ENCODE measurements around the gene MYH2.
"Not testable (repeated sequence)": the region's sequence is repeated elsewhere in the genome, so short reads cannot be mapped to it uniquely, and the experiment has no call there.

The MYH2 gene

DNA sequence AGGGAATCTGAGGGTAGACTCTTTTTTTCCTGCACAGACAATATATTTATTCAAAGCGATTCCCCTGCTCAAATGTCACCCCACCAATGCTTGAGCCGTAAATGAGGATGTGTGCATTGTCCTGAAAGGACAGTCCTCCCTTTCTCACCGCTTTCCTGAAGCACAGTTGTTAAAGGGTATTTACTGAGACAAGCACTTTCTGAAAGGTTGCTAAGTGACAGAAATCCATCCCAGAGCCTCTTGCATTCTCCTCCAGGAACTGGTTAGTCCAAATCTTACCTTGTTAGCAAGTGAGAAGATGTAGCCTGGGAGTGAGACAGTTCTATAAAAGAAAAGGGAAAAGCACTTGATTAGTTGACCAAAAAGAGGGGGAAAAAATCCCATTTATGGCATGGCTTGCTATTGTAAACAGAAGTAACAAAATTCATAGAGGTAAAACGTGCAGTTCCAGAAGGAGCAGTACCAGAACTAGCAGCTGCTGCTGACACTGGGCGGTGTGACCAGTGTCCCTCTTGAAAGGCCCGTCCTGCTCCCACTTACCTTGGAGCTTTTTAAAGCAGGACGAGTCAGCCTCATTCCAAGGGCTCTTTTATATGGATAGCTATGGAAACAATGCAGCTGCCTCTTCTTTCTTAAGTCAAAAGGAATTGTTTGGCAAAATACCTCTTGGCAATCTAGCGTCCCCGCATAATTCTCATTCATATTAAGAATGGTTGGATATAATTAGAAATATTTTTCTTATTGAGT is at the start of gene MYH2:
MYH2 (minus strand) TSS at position 563 of the 747 bp plus-strand sequence. CDS start 1,738 bp downstream, outside the sequence.
- no peak for DNase-seq

DNA sequence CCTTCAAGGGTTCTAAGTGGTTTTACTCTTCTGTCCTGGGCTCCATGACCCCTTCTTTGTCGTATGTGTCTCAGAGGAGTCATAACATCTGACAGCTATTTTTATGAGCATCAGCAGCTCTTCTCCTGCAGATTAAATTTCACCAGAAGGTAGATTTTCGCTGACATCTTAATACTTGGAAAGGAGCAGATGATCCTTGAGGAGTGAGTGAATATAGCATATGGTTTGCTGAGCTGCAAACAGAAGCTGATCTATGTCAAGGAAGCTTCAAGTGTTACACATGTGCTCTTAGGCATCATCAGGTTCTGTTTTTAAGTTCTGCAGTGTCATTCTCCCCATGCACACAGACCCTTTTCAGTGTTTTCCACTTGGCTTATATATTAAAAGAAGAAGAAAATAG is 49.2 kb upstream of the MYH2 start:
- DNase-seq, result no peak

DNA sequence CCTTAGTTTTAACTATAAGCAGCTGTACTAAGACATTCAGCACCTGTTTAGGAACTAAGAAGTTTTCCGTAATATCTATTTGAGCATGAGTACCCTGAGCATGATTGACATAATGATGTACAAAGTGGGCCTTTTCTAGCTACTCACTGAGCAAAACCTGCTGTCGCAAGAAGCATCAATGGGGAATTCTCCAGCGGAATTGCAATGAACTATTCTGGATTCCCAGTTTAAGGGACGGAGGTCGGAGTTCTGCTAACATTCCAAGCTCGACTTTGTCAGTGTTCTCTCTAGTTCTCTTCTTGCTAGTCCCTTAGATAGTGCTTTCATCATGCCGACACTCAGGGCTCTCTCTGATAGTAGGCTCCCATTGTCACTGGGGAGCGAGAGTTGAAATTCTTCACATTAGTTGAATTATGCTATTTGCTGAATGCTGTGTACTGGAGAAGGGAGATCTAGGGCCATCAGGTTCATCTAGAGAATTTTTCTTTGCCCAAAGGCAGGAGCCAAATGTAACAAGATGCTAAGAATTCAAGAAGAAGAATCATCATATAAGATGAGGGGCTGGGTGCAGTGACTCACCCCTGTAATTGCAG is 40.2 kb upstream of the MYH2 start:
- DNase-seq, result no peak

DNA sequence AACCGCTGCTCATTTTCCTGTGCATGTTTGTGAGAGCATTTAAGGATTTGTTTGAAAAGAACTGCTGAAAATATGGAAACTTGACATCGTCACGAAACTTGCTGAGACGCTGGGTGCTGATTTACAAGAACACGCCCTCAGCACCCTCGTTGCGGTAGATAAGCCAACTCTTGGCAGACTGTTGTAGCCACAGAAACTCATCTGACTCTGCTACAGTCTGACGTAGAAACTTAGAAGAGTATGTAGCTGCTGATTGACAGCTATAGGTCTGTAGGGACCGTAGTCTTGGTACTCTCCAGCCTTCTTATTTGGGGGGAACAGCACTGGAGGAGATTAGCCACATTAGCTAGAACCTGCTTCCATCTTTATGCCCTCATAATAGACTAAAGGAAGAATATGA is 36.1 kb upstream of the MYH2 start:
- no peak for DNase-seq

DNA sequence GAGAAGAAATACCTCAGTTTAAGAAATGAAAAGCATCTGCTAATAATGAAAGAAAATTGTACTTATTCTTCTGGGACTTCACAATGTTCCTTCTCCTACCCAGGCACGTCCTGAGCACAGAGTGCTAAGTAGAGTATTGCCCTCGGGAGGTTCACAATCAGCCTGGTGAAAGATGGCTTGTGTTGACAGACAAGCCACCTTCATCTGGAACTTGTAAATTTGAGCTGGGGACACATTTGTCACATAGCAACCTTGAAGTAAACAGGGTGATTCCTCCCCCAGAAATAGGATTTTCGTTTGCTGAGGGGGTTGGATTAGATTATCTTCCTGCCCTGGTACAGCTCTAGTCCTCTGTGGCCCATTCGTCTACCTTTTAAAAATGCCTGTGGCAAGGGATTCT is 34.4 kb upstream of the MYH2 start:
- no peak for DNase-seq

DNA sequence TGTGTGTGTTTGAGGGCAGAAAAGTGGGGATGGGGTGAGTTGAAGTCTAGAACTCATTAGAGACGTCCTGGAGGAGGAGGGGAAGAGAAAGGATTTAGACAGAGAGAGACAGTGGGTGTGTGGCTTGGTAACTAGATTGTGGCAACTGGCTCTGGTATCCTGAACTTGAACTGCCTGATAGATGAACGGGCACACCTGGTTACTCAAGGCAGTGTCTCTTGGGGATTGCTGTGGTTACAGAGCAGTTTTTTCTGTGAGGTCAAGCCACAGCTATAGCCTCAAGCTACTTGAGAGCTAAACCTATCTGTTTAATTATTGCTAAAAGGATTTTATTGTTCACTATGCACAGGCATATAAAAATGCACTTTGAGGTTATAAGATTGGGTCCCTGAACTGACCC is 29.8 kb upstream of the MYH2 start:
- DNase-seq, result no peak

DNA sequence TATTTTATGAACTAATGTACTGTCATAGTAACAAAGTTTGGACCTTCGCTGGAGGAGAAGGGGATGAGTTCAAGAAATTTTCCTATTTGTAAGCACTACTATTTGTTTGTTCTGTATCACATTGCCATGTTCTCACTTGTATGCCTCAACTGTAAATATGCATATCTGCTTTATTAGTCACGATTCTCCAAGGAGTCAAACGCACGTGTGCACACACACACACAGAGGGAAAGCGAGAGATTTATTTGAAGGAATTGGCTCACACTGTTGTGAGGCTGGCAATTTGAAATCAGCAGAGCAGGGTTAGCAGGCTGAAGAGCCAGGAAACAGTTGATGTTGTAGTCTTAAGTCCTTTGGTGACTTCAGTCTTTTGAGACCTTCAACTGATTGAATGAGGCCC is 24.9 kb upstream of the MYH2 start:
- DNase-seq, result no peak

DNA sequence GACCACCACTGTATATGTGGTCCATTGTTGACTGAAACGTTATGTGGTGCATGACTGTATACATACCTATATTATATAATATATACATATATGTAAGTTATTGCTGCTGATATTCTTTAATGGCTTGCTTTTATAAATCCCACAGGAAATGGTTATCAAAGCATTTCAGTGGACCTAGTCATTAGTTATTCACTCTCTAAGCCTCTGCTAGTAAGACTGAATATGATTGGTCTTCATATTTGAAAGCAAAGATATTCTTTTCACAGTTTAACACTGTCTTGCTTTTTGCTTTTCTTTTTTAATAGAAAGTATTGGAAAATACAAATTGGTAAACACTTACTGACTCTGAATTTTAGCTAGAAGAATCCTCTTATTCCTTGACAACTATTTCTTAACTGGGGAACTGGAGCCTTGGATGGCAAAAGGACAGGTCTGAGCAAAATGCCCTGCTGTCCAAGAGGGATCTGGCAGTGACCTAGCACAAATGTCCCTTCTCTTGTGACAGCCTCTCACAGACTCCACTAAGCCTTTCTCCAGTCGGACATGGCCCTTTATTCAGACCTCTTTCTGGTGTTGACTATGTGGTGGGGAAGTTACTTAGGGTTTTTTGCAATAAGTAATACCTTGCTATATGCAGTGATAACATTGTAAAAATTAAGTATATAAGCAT is 14.7 kb upstream of the MYH2 start:
- DNase-seq, result no peak

DNA sequence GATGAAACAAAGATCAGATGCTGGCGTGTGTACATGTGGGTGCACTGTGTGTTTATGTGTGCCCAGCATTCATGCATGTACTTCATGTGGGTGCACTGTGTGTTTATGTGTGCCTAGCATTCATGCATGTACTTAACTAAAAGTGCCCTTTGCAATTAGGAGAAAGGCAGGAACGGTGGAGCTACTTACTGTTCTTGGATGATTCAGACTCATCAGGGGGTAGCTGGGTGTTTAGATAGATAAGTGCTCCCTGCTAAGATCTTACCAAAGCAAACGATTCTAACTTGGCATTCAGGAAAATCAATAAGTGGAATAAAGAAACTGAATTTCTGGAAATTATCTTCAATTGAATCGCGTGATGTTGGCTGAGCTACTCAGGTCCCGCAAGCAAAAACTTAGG is 8.6 kb upstream of the MYH2 start:
- DNase-seq, result no peak

DNA sequence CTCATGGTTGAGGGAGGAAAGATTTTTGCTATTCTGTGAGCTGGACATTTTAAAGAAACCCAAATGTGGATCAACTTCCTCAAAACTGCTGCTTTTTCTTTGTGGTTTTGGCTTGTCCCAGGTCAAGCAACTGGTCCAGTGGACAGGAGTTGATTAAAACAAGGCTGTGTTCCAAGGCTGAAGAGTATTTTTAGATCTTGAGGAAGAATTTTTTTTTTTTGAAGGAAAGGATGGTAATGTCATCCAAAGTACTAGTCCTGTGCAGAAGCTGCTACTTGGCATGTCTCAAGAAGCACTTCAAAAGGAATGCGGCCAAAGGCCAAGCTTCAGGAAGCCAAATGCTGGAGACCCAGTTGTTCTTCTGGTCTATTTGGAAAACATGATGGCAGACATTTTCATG is 8.0 kb upstream of the MYH2 start:
- no peak for DNase-seq

DNA sequence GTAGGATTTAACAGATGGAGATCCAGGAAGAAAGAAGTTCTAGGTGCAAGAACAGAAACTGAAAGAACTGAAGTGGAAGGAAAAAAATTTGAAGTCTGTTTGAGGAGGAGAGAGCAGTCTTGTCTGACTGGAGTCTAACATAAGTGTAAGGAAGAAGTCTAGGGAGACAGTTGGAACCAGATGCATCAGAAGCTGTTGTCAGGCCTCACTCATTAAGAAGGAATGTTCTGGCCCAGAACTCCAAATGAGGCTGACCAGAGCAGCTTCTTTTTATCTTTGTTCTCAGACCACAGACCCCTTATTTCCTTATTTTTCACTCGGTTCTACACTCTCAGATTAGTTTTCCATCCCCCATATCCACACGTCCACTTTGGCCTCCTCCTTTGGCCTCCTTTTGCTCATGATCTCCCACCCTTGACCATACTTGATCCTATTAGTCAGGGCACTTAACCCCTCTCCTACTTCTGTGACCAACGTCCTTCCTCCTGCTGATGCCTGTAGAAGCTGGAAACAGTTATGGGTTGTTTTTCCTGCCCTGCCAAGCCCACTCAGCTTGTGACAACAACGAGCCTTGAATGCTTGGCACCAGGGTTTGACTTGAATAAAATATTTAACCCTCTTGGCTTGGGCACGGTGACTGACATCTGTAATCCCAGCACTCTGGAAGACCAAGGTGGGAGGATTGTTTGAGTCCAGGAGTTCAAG is 7.0 kb upstream of the MYH2 start:
- no peak for DNase-seq

DNA sequence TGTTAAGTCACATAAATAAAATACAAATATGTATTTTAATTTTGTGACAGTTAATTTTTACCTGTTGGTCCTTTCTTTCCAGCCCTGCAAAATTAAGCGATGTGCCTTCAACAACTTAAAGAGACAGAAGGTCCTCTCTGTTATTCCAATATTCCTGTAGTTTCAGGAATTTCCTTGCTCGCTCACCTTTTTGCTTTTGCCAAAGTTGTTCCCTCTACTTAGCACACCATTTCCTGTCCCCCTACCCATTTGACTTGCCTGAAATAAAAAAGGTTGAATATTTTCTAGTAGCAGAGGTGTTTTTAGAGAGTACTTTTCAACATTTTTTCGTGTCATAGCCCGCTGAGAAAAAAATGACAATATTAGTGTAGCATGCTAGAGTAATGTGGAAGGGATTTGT is 556 bp upstream of the MYH2 start:
- DNase-seq, result no peak

DNA sequence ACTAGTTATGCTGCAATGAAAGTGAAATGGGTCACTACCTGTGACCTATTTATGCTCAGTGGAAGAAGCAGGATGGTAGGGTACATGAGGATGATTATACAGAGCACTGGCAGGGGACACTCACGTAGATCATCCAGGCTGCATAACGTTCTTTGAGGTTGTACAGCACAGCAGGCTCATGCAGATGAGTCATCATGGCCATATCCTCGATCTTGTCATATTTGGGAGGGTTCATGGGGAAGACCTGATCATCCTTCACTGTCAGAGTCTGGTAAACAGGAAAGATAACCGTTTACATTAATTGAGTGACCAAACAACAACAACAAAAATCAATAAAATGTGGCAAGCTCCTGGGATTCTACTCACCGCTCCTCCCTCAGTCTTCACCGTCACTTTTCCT is 2.1 kb downstream of the MYH2 start:
- no peak for DNase-seq

DNA sequence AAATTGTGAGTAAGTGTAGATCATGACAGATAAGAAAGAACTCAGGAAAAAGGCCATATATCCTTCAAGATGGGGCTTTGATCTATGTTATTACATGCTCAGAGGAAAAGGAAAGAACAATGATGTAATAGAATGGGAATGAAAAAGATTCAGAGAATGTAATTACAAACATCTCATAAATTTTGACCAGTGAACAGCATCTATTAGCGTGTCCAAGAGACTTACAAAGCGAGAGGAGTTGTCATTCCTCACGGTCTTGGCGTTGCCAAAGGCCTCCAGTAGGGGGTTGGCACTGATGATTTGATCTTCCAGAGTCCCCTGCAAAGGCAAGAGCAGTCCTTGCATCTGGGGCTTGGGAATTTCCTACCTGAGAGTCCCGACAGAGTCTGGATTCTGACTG is 6.0 kb downstream of the MYH2 start:
- DNase-seq, result not testable (repeated sequence)

DNA sequence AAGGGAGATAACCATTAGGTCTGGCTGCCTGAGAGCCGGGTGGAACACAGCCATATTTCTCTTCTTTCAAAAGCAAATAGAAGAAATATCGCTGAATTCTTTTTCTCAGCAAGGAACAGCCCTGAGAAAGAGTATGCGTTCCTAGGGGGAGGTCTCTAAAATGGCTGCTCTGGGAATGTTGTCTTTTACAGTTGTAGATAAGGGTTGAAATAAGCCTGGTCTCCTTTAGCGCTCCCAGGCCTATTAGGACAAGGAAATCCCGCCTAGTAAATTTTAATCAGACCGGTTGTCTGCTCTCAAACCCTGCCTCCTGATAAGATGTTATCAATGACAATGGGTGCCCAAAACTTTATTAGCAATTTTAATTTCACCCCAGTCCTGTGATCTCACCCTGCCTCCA is 8.3 kb downstream of the MYH2 start:
- not testable (repeated sequence) for DNase-seq

DNA sequence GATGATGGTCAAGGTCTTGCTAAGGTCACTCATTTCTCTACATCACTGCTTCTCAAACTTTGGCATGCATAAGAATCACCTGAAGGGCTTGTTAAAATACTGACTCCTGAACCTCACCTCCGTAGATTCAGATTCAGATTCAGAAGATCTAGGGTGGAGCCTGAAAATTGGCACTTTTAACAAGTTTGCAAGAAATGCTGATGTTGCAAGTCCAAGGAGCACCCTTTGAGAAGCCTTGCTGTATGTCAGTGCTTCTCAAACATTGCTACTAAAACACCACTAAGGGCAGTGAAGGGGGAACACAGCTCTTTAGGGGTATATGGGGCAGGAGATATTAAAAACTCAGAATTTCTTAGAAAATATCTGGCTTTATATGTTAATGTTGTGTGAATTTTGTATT is 17.4 kb downstream of the MYH2 start:
- DNase-seq, result no peak

DNA sequence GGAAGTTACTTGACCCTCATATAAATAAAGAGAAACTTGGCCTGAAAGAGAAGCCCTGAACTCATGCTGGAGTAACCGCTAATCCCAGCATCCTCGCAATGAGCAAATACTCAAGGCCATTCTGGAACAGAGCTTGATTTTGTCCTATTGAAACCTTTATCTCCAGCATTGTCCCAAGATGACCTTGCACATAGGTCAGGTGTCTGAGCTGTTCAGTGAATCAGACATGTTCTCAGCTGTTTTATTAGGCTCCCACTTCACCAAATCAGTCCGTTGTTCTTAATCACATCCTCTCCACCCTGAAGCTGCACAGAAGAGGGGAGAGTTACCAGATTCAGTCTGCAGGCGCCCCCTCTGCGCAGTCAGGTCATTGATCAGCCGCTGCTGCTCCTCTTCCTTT is 22.0 kb downstream of the MYH2 start:
- DNase-seq, result no peak

DNA sequence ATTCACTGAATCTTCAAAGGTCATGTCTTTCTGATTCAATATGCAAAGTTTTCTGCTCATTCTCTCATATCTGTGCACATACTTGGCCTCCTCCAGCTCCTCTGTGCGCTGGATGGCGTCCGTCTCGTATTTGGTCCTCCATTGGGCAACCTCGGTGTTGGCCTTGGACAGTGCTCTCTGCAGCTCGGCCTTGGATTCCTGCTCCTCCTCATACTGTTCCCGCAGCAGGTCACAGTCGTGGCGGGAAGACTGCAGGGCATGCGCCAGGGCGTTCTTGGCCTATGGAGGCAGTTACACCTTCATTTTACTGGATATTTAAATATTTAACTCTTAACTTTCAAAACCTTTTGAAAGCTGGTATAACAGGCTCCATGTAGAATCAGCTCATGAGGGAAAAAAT is 22.9 kb downstream of the MYH2 start:
- no peak for DNase-seq

DNA sequence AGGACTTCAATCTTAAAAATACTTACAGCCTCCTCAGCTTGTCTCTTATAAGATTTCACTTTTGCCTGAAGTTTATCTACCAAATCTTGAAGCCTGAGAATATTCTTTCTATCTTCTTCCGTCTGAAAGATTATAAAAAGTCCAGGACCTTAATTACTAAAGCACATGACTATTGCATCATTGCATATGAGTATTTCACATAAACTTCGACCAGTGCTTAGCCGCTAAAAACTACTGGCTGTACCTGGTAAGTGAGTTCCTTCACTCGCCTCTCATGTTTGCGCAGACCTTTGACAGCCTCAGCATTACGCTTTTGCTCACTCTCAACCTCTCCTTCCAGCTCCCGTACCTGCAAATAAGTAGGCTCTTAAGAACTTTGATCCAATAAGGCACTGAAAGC is 26.4 kb downstream of the MYH2 start:
- DNase-seq, result no peak

DNA sequence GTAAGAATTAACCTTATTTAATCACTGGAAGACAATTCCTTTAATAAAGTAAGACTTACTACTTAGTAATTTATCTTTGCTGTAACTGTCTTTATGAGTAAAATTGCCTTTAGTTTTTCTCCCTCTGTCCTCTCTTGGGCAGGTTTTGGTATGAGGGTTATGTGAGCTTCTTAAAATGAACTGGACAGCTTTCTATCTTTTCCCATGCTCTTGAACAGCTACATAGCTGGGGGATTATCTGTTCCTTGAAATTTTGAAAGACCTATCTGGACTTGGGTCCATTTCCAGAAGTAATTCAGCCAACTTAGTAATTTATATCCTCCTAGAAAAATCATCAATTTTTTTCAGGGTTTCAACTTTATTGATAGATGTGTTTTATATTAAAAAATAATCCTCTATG is 27.5 kb downstream of the MYH2 start:
- DNase-seq, result no peak

DNA sequence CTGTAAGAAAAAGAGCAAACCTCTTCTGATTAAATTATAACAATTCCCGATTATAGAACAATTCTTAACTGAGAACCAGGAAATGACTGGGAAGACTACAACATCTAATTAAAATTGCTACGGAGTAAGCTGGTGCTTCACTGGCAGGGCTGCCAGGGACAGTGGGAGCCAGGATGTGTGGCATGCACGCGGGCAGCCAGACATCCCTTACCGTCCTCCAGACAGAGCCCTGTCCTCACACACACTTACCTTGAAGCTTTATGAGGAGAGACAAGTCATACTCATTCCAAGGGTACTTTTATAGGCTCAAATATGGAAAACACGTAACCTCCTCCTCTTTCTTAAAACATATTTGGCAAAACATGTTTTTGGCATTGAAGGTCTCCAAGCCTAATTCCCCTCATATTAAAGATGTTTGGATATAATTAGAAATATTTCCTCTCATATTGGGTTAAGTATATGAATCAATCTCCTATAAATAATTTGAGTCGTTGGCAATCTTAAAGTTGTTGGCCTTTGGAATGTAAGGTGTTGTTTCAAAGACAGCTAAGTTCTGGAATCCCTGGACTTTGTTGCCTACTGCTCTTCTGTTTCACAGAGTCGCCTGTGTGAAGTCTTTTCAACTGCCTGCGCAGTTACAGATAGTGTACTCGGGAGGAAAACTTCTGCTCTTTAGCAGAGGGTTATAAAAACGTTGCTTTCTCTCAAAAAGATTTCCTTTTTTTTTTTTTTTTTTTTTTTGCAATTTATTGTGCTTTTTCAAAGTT is 31.0 kb downstream of the MYH2 start, which contains the start of gene MYH1:
MYH1 (minus strand) TSS at position 272 of the 767 bp plus-strand sequence. CDS start 1,900 bp downstream, outside the sequence.
- DNase-seq, result no peak

DNA sequence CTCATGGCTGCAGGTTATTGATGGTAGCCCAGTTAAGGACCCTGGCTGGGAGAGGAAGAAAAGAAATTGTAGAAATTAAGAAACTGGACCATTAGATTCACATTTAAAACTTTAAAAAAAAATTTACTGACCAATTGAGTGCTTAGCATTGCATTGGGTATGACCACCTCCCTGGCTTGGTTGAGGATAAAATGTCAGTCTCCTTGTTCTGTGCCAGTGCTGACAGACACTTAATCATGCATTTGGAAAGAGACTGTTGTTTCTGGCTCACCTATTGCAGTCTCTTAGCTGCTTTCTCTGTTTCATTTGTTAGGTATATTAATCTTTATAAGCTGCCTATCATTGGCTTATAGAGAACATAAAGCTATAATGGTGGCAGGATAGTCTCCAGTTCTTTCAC is 32.8 kb downstream of the MYH2 start:
- no peak for DNase-seq

DNA sequence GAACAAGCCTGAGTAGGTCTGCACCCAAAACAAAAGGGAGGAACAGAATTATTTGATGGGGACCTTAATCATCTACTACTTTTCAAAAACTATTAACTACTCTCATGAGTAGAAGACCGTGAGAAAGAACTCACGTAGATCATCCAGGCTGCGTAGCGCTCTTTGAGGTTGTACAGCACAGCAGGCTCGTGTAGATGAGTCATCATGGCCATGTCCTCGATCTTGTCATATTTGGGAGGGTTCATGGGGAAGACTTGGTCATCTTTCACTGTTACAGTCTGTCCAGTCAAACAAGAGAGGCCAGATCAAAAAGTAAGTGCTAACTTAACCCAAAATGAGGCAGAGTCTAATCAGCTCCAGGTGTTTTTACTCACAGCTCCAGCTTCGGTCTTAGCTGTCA is 33.4 kb downstream of the MYH2 start:
- no peak for DNase-seq

All from activated CD4-positive, CD25-positive, alpha-beta regulatory T cell (primary cell).